HUDEP-2 (cell line): ENCODE measurements around the gene PEF1.

Experiments
- DNase-seq, 76 experiments: peaks; one replicate each; lab custom pipeline; 2025; ENCODE audit not compliant: unreplicated experiment in 76 of 76; lab: John Stamatoyannopoulos, UW

The PEF1 gene, protein sequence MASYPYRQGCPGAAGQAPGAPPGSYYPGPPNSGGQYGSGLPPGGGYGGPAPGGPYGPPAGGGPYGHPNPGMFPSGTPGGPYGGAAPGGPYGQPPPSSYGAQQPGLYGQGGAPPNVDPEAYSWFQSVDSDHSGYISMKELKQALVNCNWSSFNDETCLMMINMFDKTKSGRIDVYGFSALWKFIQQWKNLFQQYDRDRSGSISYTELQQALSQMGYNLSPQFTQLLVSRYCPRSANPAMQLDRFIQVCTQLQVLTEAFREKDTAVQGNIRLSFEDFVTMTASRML

DNA sequence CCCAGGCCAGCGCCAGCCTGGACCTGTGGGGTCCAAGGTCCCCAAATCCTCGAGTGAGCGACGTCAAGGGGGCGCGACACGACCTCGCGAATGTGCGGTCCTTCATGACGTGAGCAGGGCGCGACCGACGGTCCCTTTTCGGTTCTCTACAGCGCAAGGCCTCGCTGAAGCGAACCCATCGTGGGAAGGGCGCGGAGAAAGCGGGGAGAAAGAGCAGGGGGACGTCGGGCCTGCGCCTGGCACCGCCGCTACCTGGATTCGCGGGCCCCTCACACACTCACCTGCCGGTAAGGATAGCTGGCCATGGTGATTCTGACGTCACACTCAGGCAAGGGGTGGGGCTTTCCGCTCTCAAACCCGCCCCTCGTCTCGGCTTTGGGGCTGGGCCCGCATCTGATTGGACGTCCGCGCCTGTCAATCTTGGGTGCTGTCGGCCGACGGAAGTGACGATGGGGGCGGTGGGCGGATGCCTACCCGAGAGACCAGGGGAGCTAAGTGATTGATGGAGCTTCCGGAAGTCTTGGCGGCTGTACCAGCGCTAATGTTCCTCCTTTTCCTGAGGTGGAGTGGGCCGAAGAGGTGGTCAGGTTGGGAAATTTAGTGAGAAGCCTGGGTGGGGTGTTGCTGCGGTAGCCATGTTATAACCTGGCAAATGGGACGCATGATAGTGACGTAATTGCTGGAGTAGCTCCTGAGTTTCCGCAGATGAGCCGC, at the start of gene PEF1:
PEF1 (minus strand) TSS at position 317 of the 714 bp plus-strand sequence; CDS start at position 305, 12 bp downstream.
- peak; percentile 55 to 98 (median 95) for DNase-seq

- no peak for DNase-seq
These were observed 48.6 kb upstream of the PEF1 start for GRCh38 chr1:31693231-31693630.

- no peak for DNase-seq
These were observed 47.3 kb upstream of the PEF1 start for GRCh38 chr1:31691951-31692350.

DNA sequence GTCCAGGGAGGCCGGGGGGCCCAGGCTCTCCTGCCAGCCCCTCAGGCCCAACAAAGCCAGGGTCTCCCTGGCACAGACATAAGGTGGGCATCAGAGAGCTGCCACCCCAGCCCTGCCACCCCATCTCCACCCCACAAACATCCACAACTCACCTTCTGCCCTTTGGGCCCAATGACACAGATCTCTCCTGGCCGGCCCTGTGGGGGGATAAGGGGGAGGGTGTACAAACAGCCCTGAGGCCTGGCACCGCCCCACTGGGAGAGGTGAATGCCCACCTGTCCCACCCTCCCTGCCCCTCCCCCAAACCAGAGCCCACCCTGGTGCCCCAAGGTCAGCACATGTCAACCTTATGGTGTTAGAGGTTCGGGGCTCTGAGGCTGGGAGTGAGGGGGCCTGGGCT, 46.8 kb upstream of the PEF1 start:
- DNase-seq, result no peak

DNA sequence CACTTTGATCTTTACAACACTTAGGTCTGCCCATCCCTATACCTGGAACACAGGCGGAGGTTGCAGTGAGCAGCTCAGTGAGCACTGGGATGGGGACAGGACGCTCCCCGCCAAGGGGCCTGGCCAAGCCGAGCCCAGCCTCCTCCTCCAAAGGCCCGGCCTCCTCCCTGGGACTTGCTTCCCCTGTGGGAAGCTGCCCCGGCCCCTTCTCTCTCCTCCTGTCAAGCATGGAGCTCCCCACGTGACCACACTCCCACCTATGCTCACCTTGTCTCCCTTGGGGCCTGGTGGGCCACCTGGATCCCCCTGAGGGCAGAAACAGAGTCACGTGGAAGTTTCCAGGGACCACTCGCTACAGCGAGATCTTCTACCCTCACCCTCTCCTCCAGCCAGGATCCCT, 46.2 kb upstream of the PEF1 start:
- DNase-seq, result no peak

GRCh38 chr1:31689854-31690253, 45.2 kb upstream of the PEF1 start:
- no peak for DNase-seq

DNA sequence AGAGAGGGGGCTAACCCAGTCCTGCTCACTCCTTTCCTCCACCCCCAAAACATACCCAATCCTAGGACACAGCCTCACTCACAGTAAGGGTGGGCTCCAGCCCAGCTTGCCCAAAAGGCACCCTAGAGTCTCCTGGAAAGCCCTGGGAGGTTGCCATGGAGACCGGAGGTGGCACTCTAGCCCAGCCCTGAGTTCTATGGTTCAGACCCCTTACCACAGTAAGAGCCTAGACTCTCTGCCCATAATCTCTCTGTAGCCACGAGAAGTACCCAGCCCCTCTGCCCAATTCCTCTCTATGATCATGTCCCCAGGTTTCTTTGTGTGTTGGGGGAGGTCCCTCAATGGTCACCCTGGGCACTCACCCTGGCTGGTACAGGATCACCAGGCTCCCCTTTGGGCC, 44.7 kb upstream of the PEF1 start:
- DNase-seq, result no peak

- no peak for DNase-seq
These were observed 43.7 kb upstream of the PEF1 start for GRCh38 chr1:31688233-31688918.

DNA sequence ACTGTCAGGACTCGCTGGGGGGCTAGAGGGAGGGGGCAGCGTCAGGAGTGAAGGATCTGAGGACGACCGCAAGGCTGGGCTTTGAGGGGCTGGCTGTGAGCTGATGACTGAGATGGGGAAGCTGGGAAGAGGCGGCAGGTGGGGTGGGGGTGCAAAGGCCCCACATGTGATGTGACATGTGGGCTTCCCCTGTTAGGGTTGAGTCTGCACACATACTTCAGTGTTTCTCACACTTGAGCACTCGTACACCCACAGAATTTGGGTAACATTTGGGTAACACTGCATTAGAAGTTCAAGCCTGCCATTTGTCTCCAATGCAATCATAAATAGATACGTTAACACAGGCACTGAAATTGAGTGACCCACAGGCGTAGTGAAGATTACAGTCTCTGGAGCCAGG, 42.9 kb upstream of the PEF1 start:
- no peak for DNase-seq

DNA sequence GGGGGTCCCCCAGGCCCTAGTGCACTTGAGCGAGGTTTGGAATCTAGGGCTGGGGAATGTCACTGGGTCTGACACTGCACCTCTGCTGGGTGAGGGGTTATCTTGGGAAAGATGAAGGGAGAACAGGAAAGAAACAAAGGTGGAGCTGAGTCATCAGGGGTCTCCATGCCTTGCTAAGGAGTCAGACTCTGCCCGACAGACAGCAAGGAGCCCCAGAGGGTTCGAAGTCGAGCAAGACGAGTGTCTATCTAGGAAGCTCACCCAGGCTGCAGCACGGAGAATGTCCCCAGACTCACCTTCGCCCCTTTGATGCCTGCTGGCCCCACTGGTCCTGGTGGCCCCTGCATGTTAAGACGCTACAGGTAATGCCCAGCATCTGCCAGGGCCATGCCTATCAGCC, 41.1 kb upstream of the PEF1 start:
- DNase-seq, result no peak

GRCh38 chr1:31683997-31684396, 39.3 kb upstream of the PEF1 start:
- peak in 18 of 76 experiments; percentile 4 to 60 (median 20) for DNase-seq

GRCh38 chr1:31681415-31681814, 36.7 kb upstream of the PEF1 start:
- DNase-seq, result no peak

DNA sequence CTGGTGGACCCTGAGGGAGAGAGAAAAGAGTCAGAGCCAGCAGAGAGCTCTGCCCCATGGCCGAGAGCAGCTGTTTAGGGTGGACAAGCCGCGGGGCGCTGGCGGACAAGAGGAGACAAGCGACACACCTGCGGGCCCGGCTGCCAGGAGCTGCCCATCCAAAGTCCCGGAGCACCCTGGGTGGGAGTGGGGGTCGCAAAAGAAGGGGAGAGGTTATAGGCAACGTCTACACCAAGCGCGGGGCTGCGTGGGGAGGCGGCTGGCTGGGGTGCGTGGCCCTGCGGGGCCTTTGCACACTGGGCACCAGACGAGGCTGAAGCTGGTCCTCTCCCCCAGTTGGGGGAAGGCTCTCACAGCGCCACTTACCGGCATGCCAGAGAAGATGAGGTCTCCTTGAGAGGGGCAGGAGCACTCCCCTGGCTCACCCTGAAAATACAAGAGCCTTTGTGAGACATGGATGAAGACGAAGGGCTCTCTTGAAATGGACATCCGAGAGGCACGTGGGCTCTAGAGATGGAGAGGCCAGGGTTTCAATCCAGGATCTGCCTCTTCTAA, 35.1 kb upstream of the PEF1 start:
- DNase-seq, result no peak

DNA sequence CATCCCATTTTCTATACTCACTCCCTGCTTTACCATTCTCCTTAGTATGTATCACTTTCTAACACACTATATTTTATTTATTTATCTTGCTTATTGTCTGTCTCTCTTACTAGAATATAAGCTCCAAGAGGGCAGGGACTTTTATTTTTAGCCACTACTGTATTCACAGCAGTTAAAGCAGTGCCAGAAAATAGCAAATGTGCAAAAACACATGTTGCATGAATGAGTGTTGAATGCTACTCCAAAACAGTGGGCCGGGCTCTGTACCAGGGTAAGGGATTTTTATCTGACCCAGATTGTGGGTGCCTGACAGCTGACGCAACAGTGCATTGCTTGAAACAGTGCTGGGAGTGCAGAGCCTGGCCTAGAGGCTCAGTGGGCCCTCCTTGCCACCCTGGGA, 34.4 kb upstream of the PEF1 start:
- DNase-seq, result no peak

DNA sequence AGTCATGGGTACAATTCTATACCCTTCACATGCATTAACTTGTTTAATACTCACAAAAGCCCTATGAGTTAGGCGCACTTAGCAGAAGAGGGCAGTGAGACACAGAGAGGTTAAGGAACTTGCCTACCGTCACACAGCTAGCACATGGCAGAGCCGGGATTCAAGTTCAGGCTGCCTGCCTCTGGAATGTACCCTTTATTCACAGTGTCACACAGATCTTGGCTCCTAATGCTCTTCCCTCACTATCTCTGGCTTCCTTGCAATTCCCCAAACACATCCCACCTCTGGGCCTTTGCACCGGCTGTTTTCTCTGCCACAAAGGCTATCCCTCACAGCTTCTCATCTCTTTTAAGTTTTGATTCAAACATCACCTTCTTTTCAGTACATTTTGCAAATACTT, 34.0 kb upstream of the PEF1 start:
- no peak for DNase-seq

DNA sequence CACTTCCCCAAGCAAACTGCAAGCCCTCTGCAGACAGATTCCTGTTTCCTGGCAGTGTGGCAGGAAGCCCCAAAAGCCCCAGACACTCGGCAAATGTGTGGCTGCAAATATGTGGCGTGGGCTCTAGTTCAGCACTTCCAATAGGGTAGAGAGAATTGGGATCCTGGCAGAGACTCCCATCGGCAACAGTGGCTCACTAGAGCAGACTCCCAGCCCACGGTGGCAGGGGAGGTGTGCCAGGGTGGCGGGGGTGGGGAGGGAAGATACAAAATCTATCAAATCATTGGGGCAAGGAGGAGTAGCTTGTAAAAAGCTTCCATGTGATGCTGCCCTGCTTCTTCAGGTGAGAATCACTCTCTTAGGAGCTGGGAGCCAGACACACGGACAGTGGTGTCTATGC, 33.3 kb upstream of the PEF1 start:
- no peak for DNase-seq

GRCh38 chr1:31677401-31677800, 32.7 kb upstream of the PEF1 start:
- no peak for DNase-seq

- DNase-seq, result no peak
These were observed 31.1 kb upstream of the PEF1 start for GRCh38 chr1:31675756-31676155.

- no peak for DNase-seq
These were observed 30.5 kb upstream of the PEF1 start for GRCh38 chr1:31675161-31675560.

DNA sequence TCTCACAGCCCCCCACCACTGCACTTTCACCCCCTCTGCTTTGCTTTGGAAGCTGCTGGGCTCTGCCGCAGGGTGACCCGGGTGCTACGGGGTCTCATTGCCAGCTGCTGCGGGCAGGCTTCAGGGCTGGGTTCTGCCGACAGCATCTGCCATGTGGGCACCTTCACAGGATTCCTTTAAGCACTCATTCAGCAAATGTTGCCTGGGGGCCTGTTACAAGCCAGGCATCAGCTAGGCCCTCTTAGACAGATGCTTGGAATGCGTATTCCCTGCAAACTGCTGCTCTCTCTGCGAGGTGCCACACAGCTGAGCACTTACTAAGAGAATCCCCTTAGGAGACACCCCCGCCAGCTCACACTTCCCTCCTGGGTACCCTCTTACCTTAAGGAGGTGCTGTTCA, 29.9 kb upstream of the PEF1 start:
- DNase-seq, result no peak

DNA sequence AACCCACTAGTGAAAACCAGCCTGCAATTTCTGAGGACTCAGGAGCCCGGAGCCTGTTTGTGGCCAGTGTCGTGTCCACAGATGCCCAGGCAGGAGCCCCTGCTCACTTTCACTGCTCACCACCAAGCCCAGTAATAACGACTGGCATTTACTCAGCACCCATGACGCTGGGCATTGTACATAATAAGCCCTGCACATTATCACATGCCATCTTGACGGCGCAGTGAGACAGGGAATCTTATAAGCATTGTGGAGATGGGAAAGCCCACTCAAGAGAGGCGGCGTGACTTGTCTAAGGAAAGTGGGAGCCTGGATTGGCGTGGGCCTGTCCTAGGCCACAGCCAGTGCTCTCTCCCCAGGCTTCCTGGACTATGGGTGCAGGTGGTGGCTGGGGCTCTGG, 28.8 kb upstream of the PEF1 start:
- no peak for DNase-seq

DNA sequence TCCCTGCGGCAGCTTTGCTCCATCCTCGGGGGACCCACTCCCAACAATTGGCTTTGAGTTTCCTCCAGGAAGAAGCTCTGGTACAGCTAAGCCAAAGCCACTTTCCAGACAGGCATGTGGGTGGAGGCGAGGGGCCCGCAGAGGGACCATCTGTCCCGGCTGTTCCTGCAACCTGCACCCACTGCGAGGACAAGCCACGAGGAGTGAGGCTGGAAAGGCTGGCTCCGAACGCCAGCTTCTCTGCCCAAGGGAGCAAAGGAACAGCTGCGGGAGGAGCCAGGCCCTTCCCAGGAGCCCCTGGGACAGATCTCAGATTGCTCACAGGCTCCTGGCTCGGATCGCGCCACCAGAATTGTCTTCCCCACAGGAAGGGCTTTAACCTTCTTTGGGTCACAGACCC, 28.3 kb upstream of the PEF1 start:
- DNase-seq, result no peak
